Erythroblast (primary cell): ENCODE results near the gene LAG3.
A peak's percentile ranks its signal among the peaks of the same experiment; 100 is the strongest.

Experiments
- GATA1 ChIP-seq: IDR thresholded peaks from 2 replicates; pipeline ENCODE4 v1.6.1; 2011; ENCODE audit warnings: low read depth, mild to moderate bottlenecking, control low read depth, low read length, moderate library complexity
- POLR2A ChIP-seq: IDR thresholded peaks from 2 replicates; pipeline ENCODE4 v1.6.1; 2011; ENCODE audit warnings: mild to moderate bottlenecking, low read length

DNA sequence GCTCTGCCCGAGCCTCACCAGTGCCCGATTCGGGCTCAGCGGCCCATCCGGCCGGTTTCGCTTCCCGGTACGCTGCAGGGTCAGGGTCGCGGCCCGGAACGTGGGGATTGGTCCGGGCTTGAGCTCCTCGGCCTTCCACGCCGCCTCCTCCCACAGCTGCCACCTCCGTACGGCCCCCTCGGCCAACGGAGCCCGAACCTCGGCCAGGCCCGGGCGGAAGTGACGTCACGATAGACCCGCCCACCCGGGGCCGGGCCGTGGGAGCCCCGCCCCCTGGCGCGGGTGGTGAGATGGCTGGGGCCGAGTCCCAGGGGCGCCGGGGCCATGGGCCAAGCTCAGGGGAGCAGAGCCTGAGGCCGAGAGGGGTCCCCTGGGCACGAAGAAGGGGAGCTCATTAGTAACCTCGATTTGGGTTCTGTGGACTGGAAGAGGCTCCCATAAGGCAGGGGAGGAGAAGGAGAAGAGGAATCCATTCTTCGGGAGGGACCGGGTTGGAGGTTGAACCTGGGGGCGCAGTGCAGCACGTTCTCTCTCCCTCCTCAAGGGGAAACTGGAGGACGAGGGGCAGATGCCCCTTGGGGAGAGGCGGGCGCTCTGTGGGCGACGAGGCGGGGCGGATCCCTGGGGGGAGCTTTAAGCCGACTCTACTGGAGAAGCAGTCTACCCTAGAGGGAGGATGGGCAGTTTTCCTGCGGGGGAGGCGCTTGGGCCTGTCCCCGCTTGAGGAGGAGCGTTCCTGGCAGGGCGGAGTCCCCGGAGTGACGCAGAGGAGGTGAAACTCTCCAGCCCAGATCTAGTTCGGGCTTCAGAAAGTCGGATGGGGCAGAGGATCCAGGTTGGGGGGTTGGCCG, 19.2 kb upstream of the LAG3 start, which contains the start of gene MLF2:
- TF ChIP-seq POLR2A: peak; percentile 93
- TF ChIP-seq GATA1: no peak
